ENCODE results near the gene TOR1AIP1. TPM values are rescaled to one million over a fixed set of nuclear protein-coding genes. Genes with fewer than 3 reads are reported as not detected.
A peak's percentile ranks its signal among the peaks of the same experiment; 100 is the strongest.

The TOR1AIP1 gene
- total and polyA plus RNA-seq, 11 donors = 16.0 to 68.2 (median 45.2) TPM

- TF ChIP-seq POLR2A (IDR thresholded peaks at IDR 0.05) = no peak
- TF ChIP-seq, protein P1, sequence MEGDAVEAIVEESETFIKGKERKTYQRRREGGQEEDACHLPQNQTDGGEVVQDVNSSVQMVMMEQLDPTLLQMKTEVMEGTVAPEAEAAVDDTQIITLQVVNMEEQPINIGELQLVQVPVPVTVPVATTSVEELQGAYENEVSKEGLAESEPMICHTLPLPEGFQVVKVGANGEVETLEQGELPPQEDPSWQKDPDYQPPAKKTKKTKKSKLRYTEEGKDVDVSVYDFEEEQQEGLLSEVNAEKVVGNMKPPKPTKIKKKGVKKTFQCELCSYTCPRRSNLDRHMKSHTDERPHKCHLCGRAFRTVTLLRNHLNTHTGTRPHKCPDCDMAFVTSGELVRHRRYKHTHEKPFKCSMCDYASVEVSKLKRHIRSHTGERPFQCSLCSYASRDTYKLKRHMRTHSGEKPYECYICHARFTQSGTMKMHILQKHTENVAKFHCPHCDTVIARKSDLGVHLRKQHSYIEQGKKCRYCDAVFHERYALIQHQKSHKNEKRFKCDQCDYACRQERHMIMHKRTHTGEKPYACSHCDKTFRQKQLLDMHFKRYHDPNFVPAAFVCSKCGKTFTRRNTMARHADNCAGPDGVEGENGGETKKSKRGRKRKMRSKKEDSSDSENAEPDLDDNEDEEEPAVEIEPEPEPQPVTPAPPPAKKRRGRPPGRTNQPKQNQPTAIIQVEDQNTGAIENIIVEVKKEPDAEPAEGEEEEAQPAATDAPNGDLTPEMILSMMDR (IDR thresholded peaks at IDR 0.05) = no peak
- Histone ChIP-seq H3K27me3 (no peaks in the 10 kb centered on the region), H3K4me1 (peaks cover 0 to 45% (median 35%) of the 10 kb centered on the region in 12 donors), H3K27ac (no peak overlapping the region), H3K36me3 (peaks cover 0 to 68% (median 42%) of the 10 kb centered on the region in 9 donors), H3K4me3 (no peak overlapping the region), H3K9me3 (no peaks in the 10 kb centered on the region)
- DNase-seq (no peak), ATAC-seq (peak in 1 of 4 donors; percentile 43)
- intact Hi-C loops (cut with DNase I) = loop anchor here in 2 of 10 donors (10.0 kb wide), 1 partner anchor 304 kb away; no protein-coding TSS in a partner anchor
- 70 to 89% (median 76%) methylated on average over 1 of the region's 1 CpG for WGBS, 4 donors
Observed at GRCh38 chr1:179870870-179871269, 11.2 kb upstream of the TOR1AIP1 start.

DNA sequence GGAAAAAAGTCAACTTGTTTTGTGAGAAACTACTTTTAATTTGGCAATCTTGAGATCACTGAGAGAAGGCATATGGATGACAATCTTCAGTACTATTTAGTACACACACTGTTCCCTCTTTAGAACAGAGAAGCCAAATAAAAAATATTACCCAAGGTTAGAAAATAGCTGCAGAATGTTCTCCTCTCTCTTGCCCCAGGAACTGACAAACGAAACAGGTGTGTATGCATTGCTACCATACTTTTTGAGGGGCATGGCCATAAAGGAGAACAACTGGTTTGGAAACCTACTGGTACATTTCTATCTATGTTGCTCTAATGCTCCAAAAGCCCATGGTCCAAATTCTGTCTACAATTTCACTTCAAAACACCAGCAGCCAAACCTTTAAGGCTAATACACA, 10.1 kb upstream of the TOR1AIP1 start:
- WGBS, 4 donors = 43 to 73% (median 68%) methylated on average over 1 of the region's 1 CpG
- ATAC-seq (no peak), DNase-seq (no peak)
- Histone ChIP-seq H3K27me3 (no peaks in the 10 kb centered on the region), H3K9me3 (no peaks in the 10 kb centered on the region), H3K36me3 (peaks cover 0 to 58% (median 34%) of the 10 kb centered on the region in 9 donors), H3K4me3 (no peak overlapping the region), H3K27ac (peak overlapping the region in 1 of 12 donors; percentile 11), H3K4me1 (peaks cover 0 to 56% (median 46%) of the 10 kb centered on the region in 12 donors)
- intact Hi-C loops (cut with DNase I) = loop anchor here in 2 of 10 donors (10.0 kb wide), 1 partner anchor 303 kb away; no protein-coding TSS in a partner anchor
- no peak for TF ChIP-seq POLR2A (IDR thresholded peaks at IDR 0.05)
- TF ChIP-seq, protein P1 (IDR thresholded peaks at IDR 0.05) = no peak

- H3K9me3 ChIP-seq = no peaks in the 10 kb centered on the region
- no peak for ATAC-seq
- H3K36me3 ChIP-seq = peaks cover 0 to 52% (median 31%) of the 10 kb centered on the region in 9 donors
- no peaks in the 10 kb centered on the region for H3K27me3 ChIP-seq
- no peak overlapping the region for H3K4me3 ChIP-seq
- no peak for DNase-seq
- WGBS, 4 donors = 63 to 78% (median 73%) methylated on average over 5 of the region's 5 CpGs
- no peak for TF ChIP-seq POLR2A (IDR thresholded peaks at IDR 0.05)
- TF ChIP-seq, protein P1 (IDR thresholded peaks at IDR 0.05) = no peak
- peaks cover 0 to 60% (median 47%) of the 10 kb centered on the region in 12 donors for H3K4me1 ChIP-seq
- H3K27ac ChIP-seq = no peak overlapping the region
- intact Hi-C loops (cut with DNase I) = loop anchor here in 2 of 10 donors (10.0 kb wide), 1 partner anchor 302 kb away; no protein-coding TSS in a partner anchor
Observed at GRCh38 chr1:179872558-179872957, 9.5 kb upstream of the TOR1AIP1 start.

- Histone ChIP-seq H3K4me1 (peaks cover 0 to 64% (median 48%) of the 10 kb centered on the region in 12 donors), H3K27me3 (no peaks in the 10 kb centered on the region), H3K4me3 (no peak overlapping the region), H3K36me3 (peaks cover 0 to 43% (median 26%) of the 10 kb centered on the region in 9 donors), H3K9me3 (no peaks in the 10 kb centered on the region), H3K27ac (no peak overlapping the region)
- 96 to 98% (median 96%) methylated on average over 2 of the region's 2 CpGs for WGBS, 4 donors
- TF ChIP-seq POLR2A (IDR thresholded peaks at IDR 0.05) = no peak
- TF ChIP-seq, protein P1 (IDR thresholded peaks at IDR 0.05) = no peak
- intact Hi-C loops (cut with DNase I) = loop anchor here in 2 of 10 donors (10.0 kb wide), 1 partner anchor 301 kb away; no protein-coding TSS in a partner anchor
- ATAC-seq (no peak), DNase-seq (no peak)
Observed at GRCh38 chr1:179873438-179873851, 8.6 kb upstream of the TOR1AIP1 start.
